ENCODE measurements around the gene CDHR2. TPM values are rescaled to one million over a fixed set of nuclear protein-coding genes. Genes with fewer than 3 reads are reported as not detected.

The CDHR2 gene, protein sequence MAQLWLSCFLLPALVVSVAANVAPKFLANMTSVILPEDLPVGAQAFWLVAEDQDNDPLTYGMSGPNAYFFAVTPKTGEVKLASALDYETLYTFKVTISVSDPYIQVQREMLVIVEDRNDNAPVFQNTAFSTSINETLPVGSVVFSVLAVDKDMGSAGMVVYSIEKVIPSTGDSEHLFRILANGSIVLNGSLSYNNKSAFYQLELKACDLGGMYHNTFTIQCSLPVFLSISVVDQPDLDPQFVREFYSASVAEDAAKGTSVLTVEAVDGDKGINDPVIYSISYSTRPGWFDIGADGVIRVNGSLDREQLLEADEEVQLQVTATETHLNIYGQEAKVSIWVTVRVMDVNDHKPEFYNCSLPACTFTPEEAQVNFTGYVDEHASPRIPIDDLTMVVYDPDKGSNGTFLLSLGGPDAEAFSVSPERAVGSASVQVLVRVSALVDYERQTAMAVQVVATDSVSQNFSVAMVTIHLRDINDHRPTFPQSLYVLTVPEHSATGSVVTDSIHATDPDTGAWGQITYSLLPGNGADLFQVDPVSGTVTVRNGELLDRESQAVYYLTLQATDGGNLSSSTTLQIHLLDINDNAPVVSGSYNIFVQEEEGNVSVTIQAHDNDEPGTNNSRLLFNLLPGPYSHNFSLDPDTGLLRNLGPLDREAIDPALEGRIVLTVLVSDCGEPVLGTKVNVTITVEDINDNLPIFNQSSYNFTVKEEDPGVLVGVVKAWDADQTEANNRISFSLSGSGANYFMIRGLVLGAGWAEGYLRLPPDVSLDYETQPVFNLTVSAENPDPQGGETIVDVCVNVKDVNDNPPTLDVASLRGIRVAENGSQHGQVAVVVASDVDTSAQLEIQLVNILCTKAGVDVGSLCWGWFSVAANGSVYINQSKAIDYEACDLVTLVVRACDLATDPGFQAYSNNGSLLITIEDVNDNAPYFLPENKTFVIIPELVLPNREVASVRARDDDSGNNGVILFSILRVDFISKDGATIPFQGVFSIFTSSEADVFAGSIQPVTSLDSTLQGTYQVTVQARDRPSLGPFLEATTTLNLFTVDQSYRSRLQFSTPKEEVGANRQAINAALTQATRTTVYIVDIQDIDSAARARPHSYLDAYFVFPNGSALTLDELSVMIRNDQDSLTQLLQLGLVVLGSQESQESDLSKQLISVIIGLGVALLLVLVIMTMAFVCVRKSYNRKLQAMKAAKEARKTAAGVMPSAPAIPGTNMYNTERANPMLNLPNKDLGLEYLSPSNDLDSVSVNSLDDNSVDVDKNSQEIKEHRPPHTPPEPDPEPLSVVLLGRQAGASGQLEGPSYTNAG (N-terminal part only)
- 100 to 1,000 TPM in 2 of 3 donors, 10 to 100 TPM in 1; 69.0 to 184 (median 107) TPM for total RNA-seq
- long read RNA-seq, donor 1, full-length matches to known transcripts = 22 of 118 reads
- long read RNA-seq, donor 1, partial matches to known transcripts = 62 of 118 reads
- long read RNA-seq, donor 1, other reads (novel, unspliced or antisense) = 34 of 118 reads
- long read RNA-seq, donor 2, full-length matches to known transcripts = 42 of 69 reads
- long read RNA-seq, donor 2, partial matches to known transcripts = 13 of 69 reads
- long read RNA-seq, donor 2, other reads (novel, unspliced or antisense) = 14 of 69 reads

GRCh38 chr5:176548967-176549444, at the start of gene CDHR2:
Gene CDHR2 (plus strand): TSS chr5:176549342. CDS start chr5:176565353, 16,011 bp downstream.
- ATAC-seq (peak; percentile 44), DNase-seq (peak in 2 of 3 donors; percentile 74 to 79)
- intact Hi-C loops (cut with DNase I, micrococcal nuclease) = loop anchor here in 1 of 2 donors (10.0 kb wide), 1 partner anchor 134 kb away; the partner anchor contains the start of gene CLTB
- Histone ChIP-seq H3K9me3 (no peaks in the 10 kb centered on the region), H3K4me3 (no peak within 1 kb of the TSS), H3K36me3 (ENCODE audit: low read depth) (no peaks in the 10 kb centered on the region), H3K4me1 (ENCODE audit: low read depth) (peaks cover 27% of the 10 kb centered on the region)
- TF ChIP-seq CTCF (IDR thresholded peaks at IDR 0.05) = no peak

- intact Hi-C loops (cut with DNase I, micrococcal nuclease) = no loop called here
- TF ChIP-seq CTCF (IDR thresholded peaks at IDR 0.05) = no peak
- Histone ChIP-seq H3K4me1 (ENCODE audit: low read depth) (no peaks in the 10 kb centered on the region), H3K4me3 (no peak overlapping the region), H3K9me3 (no peaks in the 10 kb centered on the region), H3K36me3 (ENCODE audit: low read depth) (peaks cover 8% of the 10 kb centered on the region)
- ATAC-seq (no peak), DNase-seq (no peak)
Measured at GRCh38 chr5:176500511-176500910, 48.6 kb upstream of the CDHR2 start.

GRCh38 chr5:176501333-176501732, 47.8 kb upstream of the CDHR2 start:
- ATAC-seq = no peak
- peaks cover 5% of the 10 kb centered on the region for H3K36me3 ChIP-seq (ENCODE audit: low read depth)

GRCh38 chr5:176503496-176503895, 45.6 kb upstream of the CDHR2 start:
- no peak overlapping the region for H3K4me3 ChIP-seq
- ATAC-seq = no peak
- no peak for TF ChIP-seq CTCF (IDR thresholded peaks at IDR 0.05)
- DNase-seq = no peak
- no peaks in the 10 kb centered on the region for H3K4me1 ChIP-seq (ENCODE audit: low read depth)
- intact Hi-C loops (cut with DNase I, micrococcal nuclease) = no loop called here
- no peaks in the 10 kb centered on the region for H3K9me3 ChIP-seq
- H3K36me3 ChIP-seq (ENCODE audit: low read depth) = peaks cover 3% of the 10 kb centered on the region

More at GRCh38 chr5:176501333-176501732, 47.8 kb upstream of the CDHR2 start:
- no peaks in the 10 kb centered on the region for H3K4me1 ChIP-seq (ENCODE audit: low read depth)
- intact Hi-C loops (cut with DNase I, micrococcal nuclease) = no loop called here
- no peak for TF ChIP-seq CTCF (IDR thresholded peaks at IDR 0.05)
- no peaks in the 10 kb centered on the region for H3K9me3 ChIP-seq
- DNase-seq = no peak
- H3K4me3 ChIP-seq = no peak overlapping the region
